ENCODE results near the gene KCNQ5.

The KCNQ5 gene

DNA sequence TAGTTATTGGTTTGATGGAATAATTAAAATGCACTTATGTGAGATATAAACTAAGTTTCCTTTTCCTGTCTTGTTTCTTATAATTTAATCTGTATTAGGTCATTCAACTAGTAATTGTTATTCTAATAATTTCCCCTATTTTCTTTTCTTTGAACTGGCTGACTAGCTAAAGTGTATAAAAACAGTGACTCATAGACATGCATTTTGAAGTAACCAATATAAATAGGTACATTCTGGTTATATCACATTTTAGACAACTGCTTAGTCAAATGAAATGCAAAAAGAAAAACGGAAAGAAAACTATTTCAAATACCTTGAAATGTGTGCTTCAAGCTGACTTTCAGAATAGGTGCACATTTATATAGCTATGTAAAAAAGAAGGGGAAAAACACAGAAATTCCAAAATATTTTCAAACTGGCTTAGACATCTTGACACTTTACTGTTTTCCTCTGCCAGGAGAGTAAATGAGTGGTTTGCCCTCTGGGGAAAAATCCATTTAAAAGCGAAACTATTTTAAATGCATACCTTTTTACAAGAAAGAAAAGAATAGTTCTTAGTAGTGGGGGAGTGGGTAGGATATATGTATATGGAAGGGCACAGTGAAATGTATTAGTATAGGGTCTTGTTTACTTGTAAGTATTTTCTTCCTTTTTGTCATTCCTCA, 28.3 kb downstream of the KCNQ5 start:
- no peak overlapping the region for H3K4me2 ChIP-seq
- H3K4me1 ChIP-seq = peaks cover 40% of the 10 kb centered on the region
- H3K27me3 ChIP-seq = no peaks in the 10 kb centered on the region

DNA sequence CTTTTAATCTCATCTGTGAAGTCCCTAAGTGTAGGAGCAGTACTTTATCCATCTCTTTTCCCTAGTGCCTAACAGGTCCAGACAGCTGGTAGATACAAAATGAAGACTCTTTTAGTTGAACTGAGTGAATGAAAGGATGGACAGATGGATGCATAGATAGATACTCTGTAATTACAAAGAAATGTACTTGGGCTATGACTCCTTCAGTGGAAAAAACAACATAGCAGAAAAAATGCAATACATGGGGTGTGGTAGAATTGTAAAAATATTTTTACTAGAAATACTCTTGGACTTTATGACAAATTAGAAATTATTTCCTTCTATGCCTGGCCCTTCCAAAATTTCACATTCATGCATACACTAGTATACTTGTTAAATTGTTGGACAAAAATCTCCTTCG, 29.3 kb downstream of the KCNQ5 start:
- Histone ChIP-seq H3K4me1 (peaks cover 36% of the 10 kb centered on the region), H3K4me3 (no peak overlapping the region), H3K9me3 (no peaks in the 10 kb centered on the region), H4K20me1 (peaks cover 84% of the 10 kb centered on the region), H3K4me2 (no peak overlapping the region), H3K36me3 (peaks cover 17% of the 10 kb centered on the region), H3K27ac (no peak overlapping the region), H3K27me3 (no peaks in the 10 kb centered on the region), H3K9ac (no peak overlapping the region)
- TF ChIP-seq Cebpa-rat (IDR thresholded peaks at IDR 0.05) = no peak

More for the DNA sequence above, 28.3 kb downstream of the KCNQ5 start:
- Histone ChIP-seq H3K36me3 (peaks cover 8% of the 10 kb centered on the region), H3K27ac (no peak overlapping the region), H3K4me3 (no peak overlapping the region), H3K9ac (no peak overlapping the region), H4K20me1 (peaks cover 83% of the 10 kb centered on the region), H3K9me3 (no peaks in the 10 kb centered on the region)
- TF ChIP-seq Cebpa-rat (IDR thresholded peaks at IDR 0.05) = no peak

DNA sequence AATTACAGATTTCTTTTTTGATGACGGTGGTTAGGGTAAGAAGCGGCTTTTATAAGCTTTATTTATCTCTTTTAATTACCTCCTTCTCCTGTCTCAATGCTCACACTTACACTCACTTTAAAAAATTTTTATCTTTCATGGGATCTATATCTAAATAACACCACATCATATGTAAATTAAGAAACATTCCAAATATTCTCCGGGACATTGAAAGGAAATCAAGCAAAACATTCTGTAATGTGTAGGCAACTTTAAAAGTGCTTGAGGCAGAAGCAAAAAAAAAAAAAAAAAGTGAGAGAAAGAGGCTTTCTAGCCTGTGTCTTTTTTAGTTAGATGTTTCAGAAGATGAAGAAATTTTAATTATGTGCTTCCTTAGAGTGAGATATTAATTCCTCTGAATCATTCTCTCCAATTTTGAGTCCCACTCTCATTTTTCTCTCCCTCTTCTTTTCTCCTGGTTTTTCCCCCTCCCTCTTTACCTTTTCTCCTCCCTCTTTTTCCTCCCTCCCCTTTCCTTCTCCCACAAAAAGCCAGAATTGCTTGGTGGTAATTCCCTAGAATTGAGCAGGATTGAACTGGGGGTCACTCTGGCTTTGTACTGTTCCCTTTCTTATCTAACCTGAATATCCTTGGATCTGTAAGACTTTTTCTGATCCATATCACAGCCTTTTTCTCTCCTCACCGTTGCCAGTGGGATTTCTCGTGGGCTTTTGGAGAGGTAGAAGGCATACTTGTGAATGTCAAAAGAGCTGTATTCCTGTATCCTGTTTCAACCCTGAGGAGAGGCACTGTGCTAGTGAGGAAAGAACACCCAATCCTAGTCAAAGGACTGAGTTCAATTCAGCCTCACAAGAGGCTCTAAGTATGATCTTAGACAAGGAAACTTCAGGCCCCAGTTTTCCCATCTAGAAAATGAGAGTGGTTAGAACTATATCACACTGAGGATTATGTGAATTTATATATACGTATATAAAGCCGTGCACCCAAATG, 30.4 kb downstream of the KCNQ5 start:
- no peak overlapping the region for H3K9ac ChIP-seq
- no peak for TF ChIP-seq Cebpa-rat (IDR thresholded peaks at IDR 0.05)
- H3K36me3 ChIP-seq = peaks cover 14% of the 10 kb centered on the region
- no peaks in the 10 kb centered on the region for H3K9me3 ChIP-seq
- no peaks in the 10 kb centered on the region for H3K27me3 ChIP-seq
- peaks cover 36% of the 10 kb centered on the region for H3K4me1 ChIP-seq
- no peak overlapping the region for H3K4me3 ChIP-seq
- peak overlapping the region; percentile 6; the same call in 1 of the 2 replicates for H3K4me2 ChIP-seq
- peaks cover 80% of the 10 kb centered on the region for H4K20me1 ChIP-seq
- H3K27ac ChIP-seq = no peak overlapping the region

DNA sequence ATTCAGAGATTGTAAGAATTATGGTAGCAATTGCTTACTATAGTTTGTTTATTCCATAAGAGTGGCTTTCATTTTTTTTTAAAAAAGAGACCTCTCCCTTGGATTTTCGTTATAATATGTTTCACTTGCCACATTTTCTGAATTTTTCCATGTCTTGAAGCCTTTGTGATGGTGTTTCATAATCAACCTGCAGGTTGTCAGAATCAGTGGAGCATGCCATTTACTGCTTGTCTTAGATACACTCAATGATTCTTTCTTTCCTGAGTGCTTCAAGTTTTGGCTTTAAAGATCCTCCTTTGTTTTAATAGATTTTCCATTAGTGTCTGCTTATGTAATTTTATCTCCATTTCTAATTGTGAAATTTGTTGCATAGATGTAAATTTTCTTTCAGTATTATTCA, 31.2 kb downstream of the KCNQ5 start:
- no peak overlapping the region for H3K9ac ChIP-seq
- peaks cover 36% of the 10 kb centered on the region for H3K4me1 ChIP-seq
- no peak overlapping the region for H3K27ac ChIP-seq
- H3K9me3 ChIP-seq = no peaks in the 10 kb centered on the region
- no peak for TF ChIP-seq Cebpa-rat (IDR thresholded peaks at IDR 0.05)
- peaks cover 72% of the 10 kb centered on the region for H4K20me1 ChIP-seq
- peak overlapping the region; percentile 6; the same call in 1 of the 2 replicates for H3K4me2 ChIP-seq
- no peaks in the 10 kb centered on the region for H3K27me3 ChIP-seq
- no peak overlapping the region for H3K4me3 ChIP-seq
- peaks cover 11% of the 10 kb centered on the region; the same call in 1 of the 2 replicates for H3K36me3 ChIP-seq

DNA sequence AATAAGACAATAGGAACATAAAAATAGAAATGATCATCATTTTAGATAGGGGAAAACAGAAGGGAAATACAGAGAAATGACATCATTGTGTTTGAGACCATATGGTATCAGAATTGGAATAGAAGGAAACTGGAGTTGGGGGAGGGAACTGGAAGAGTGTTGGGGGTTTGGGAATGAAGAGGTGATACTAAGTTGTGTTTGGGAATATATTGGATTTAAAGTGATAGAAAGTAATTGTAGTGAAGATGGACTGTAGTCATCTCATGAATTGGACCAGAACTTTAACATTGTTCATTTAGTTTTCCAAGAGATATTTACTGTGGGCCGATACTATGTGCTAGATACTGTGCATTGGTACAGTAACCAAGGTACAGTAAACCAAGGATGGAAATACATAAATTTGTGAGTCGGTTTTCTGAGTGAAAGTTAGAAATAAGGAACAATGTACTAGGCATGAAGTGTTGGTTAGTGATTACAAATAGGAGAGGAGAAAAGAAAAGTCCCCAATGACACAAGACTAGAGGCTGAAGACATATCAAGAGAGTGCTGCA, 32.3 kb downstream of the KCNQ5 start:
- H3K9me3 ChIP-seq = no peaks in the 10 kb centered on the region
- H3K36me3 ChIP-seq = peaks cover 14% of the 10 kb centered on the region; the same call in 1 of the 2 replicates
- H3K4me1 ChIP-seq = peaks cover 30% of the 10 kb centered on the region
- peaks cover 62% of the 10 kb centered on the region for H4K20me1 ChIP-seq
- TF ChIP-seq Cebpa-rat (IDR thresholded peaks at IDR 0.05) = no peak
- H3K9ac ChIP-seq = no peak overlapping the region
- no peak overlapping the region for H3K4me3 ChIP-seq
- no peak overlapping the region for H3K27ac ChIP-seq
- H3K4me2 ChIP-seq = no peak overlapping the region
- H3K27me3 ChIP-seq = no peaks in the 10 kb centered on the region

DNA sequence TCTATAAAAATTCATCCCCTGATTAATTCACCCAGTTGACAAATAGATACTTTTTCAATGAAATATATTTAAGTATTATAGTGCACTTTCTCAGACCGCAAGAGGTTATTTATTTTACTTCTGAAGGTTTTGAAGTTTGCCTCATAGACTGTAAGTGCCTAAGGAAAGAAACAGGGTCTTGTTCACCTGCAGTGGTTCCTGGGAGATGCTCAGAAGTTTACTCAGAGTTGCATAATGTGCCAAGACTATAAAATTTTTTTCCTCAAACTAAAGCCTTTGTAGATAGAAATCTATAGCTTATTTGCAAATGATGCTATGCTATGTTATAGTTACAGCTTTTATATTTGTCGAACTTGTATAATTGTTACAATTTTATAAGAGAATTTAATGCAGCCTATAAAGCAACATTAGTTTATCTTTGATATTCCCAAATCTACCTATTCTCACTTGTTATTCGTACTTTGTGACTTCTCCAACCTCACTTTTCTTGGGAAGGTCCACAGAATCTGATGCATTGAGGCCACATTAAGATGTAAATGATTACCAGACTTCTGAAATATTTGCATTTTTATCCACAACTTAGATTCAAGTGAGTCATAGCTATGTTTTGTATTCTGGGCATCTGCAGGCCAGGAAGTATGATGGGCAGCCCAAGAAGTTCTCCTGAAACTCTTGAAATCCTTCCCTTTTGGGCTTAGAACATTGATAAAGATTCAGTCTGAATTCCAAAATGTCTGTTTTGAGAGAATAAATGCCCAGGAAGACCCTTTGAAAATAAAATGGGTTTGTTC, 35.7 kb downstream of the KCNQ5 start:
- Histone ChIP-seq H3K4me2 (no peak overlapping the region), H3K27ac (no peak overlapping the region), H3K9me3 (no peaks in the 10 kb centered on the region), H3K27me3 (no peaks in the 10 kb centered on the region), H3K9ac (no peak overlapping the region), H3K4me3 (no peak overlapping the region), H3K4me1 (peaks cover 19% of the 10 kb centered on the region), H4K20me1 (peaks cover 44% of the 10 kb centered on the region), H3K36me3 (peaks cover 19% of the 10 kb centered on the region; the same call in 1 of the 2 replicates)
- TF ChIP-seq Cebpa-rat (IDR thresholded peaks at IDR 0.05) = no peak

DNA sequence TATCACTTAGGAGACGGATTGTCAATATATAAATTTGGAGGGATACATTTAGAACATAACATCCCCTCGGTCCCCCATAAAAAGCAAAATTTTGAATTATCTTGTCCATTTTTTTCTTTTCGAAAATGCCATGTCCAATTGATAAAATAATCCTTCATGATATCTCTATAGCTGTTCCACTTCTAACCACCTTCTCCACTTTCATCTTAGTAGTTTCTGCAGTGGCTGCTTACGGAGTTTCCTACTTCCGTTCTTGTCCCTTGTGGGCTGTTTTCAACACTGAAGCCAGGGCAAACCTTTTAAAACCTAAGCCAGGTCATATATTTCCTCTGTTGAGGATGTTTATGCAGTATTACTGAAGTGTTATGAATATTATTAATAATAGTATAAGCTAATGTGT, 37.9 kb downstream of the KCNQ5 start:
- no peak for TF ChIP-seq Cebpa-rat (IDR thresholded peaks at IDR 0.05)
- Histone ChIP-seq H3K36me3 (peaks cover 22% of the 10 kb centered on the region; the same call in 1 of the 2 replicates), H3K9me3 (no peaks in the 10 kb centered on the region), H3K4me1 (peaks cover 12% of the 10 kb centered on the region), H3K4me3 (no peak overlapping the region), H3K4me2 (peak overlapping the region; percentile 26; the same call in 1 of the 2 replicates), H4K20me1 (peaks cover 34% of the 10 kb centered on the region; the same call in 1 of the 2 replicates), H3K27ac (no peak overlapping the region), H3K27me3 (no peaks in the 10 kb centered on the region), H3K9ac (no peak overlapping the region)

DNA sequence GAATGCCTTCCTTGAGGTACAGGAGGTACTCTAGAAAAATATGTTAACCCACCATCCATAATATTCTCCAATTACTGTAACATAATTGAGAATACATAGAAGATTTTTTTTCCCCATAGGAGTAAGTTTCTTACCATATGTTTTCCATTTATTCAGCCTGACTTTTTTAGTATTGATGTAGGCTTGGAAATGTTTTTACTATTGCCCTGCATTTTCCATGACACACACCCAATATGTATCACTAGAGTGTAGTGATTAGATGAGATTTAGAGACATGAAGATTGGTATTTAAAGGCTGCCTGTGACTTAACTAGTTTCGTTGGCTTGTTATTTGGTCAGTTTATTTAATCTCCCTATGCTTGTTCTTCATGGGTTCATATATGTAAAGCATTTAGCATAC, 39.5 kb downstream of the KCNQ5 start:
- Histone ChIP-seq H3K27ac (no peak overlapping the region), H3K4me1 (peaks cover 12% of the 10 kb centered on the region), H3K9me3 (no peaks in the 10 kb centered on the region), H3K4me2 (no peak overlapping the region), H4K20me1 (peaks cover 32% of the 10 kb centered on the region; the same call in 1 of the 2 replicates), H3K9ac (no peak overlapping the region), H3K36me3 (peaks cover 15% of the 10 kb centered on the region; the same call in 1 of the 2 replicates), H3K4me3 (no peak overlapping the region), H3K27me3 (no peaks in the 10 kb centered on the region)
- TF ChIP-seq Cebpa-rat (IDR thresholded peaks at IDR 0.05) = no peak

DNA sequence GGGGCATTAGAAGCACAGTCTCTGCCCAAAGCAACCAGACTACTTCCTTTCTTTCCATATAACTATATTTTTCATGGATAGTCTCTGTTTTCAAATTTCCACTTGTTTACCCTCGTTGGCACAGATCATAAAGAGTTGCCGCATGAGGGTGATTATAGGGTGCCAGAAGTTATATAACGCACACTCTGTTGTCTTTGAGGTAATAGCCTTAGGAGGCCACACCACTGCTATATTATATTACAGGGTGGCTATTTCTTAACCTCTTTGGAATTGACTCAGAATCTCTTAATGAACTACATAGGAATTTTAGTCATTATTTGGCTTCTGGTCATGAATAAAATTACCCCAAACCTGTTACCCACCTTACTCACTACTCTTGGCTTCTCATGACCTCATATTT, 43.7 kb downstream of the KCNQ5 start:
- peaks cover 18% of the 10 kb centered on the region; the same call in 1 of the 2 replicates for H3K36me3 ChIP-seq
- H3K9me3 ChIP-seq = no peaks in the 10 kb centered on the region
- H3K27ac ChIP-seq = no peak overlapping the region
- no peak overlapping the region for H3K4me3 ChIP-seq
- no peaks in the 10 kb centered on the region for H3K27me3 ChIP-seq
- H4K20me1 ChIP-seq = peaks cover 46% of the 10 kb centered on the region
- H3K4me2 ChIP-seq = no peak overlapping the region
- TF ChIP-seq Cebpa-rat (IDR thresholded peaks at IDR 0.05) = no peak
- H3K9ac ChIP-seq = no peak overlapping the region
- no peaks in the 10 kb centered on the region for H3K4me1 ChIP-seq
